OCI-LY7 (cell line): ENCODE measurements around the gene RCN2.

ENCODE experiments used
- CTCF ChIP-seq: fragments of 200-600 bp; sonication (generic); conservative IDR thresholded peaks from 2 replicates; pipeline ENCODE4 v1.5.1; 2014; ENCODE audit warnings: mild to moderate bottlenecking, antibody characterized with exemption, low read length, moderate library complexity, mixed read lengths
- EZH2phosphoT487 ChIP-seq: fragments of 200-600 bp; sonication (generic); IDR thresholded peaks from 2 replicates; pipeline ENCODE4 v1.6.1; 2018; ENCODE audit warnings: low read depth, borderline replicate concordance, mild to moderate bottlenecking, mixed run types, antibody characterized with exemption, low read length, moderate library complexity, mixed read lengths

- TF ChIP-seq CTCF (no peak), EZH2phosphoT487 (no peak)
Observed at GRCh38 chr15:76905855-76906254, 25.7 kb upstream of the RCN2 start.
